ENCODE data around the gene COL5A1.

Gene COL5A1

DNA sequence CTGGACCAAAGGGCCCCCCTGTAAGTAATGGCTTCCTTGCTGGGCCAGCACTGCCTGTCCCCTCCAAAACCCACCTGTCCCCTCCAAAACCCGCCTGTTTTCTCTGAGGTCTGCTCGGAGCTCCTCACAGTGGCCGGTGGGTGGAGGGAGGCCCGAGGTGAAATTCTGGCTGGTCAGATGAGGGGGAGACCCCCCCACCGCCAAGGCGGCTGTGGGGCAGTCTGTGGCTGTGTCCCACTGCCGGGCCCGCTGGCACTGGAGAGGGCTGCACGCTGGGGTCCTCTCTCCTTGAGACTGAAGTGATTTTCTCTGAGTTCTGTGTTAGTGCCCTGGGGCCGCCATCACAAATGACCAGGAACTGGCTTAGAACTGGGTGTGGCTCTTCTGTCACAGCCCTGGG, 155.3 kb downstream of the COL5A1 start:
- no peak for FAIRE-seq

- FAIRE-seq, result no peak
Observed at GRCh38 chr9:134800791-134801339, 159.3 kb downstream of the COL5A1 start.

DNA sequence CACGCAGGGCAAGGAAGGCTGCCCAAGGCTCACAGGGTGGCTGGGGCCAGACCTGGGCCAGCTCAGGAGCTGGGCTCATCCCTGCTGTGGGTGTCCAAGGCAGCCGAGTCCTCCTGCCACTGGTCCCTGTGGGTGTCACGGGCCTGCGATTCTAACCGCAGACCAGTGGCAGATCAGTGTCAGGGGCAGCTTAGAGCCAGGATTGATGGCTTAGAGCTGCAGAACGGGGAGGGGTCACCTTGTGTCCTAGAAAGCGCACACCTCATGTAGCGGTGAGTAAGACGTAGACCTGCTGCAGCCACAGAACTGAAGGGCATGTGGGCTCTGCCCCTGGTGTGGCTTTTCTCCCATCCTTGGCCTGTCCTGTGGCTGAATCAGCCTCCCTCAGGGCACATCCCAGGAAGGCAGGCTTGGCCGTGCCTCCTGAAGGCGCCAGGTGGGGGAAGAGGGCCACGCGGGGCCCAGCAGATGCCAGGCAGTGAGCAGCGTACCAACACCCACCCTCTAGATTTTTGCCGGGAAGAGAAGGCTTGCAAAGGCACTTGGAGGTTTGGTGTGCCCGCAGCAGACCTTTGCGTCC, 160.7 kb downstream of the COL5A1 start:
- no peak for FAIRE-seq

GRCh38 chr9:134804871-134805270, 163.3 kb downstream of the COL5A1 start:
- no peak for FAIRE-seq

- FAIRE-seq, result no peak
Observed at GRCh38 chr9:134807716-134808446, 166.3 kb downstream of the COL5A1 start.

GRCh38 chr9:134808447-134808792, 166.8 kb downstream of the COL5A1 start:
- no peak for FAIRE-seq

DNA sequence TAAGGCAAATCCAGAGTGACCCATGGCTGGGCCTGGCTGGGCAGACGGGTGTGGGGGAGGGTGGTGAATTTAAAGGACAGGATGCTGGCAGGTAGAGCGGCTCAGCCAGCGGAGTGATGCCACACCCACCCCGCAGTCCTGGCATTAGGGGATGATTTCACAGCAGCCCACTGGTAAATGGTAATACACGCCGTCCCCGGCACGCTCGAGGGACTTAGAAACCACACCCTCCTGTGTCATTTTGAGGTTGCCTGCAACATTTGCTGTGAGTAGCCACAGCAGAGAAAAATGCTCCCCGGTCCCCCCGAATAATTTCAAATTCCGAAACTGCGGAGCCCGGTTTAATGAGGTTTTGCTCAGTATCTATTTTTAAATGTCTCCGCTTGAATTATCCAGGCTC, 167.7 kb downstream of the COL5A1 start:
- FAIRE-seq, result no peak

- FAIRE-seq, result no peak
Observed at GRCh38 chr9:134809826-134810225, 168.2 kb downstream of the COL5A1 start.

- no peak for FAIRE-seq
Observed at GRCh38 chr9:134811079-134811672, 169.6 kb downstream of the COL5A1 start.

DNA sequence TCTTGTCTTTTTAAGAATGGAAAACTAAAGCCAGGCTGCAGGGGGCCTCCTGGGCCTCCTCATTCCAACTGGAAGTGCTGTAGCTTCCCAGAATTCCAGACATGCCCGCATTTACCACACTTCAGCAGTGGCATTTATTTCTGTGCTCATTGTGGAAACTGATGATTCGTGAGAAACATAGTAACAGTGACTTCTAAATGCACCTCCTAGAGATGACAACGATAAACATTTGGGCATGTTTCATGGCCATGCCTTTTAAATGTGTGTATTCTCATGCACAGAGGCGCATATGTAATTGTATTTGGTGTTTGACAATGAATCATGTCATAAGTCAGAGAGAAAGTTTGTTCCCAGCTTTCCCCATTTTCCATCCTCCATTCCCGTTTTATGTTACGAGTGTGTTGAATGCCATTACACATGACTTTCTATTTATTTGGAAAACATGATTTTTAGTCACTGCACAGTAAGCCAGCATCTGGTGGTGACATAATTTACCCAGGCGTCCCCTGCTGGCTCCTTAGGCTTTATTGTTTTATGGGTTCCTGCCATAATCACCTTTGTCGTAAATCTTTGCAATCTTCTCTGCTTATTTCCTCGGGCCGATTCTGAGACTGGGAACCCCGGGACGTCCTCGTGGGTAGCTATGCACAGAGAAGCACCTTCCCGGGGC, 170.2 kb downstream of the COL5A1 start:
- no peak for FAIRE-seq

- no peak for FAIRE-seq
Observed at GRCh38 chr9:134812343-134812673, 170.7 kb downstream of the COL5A1 start.

GRCh38 chr9:134813841-134814240, 172.2 kb downstream of the COL5A1 start:
- FAIRE-seq, result no peak

- no peak for FAIRE-seq
Observed at GRCh38 chr9:134814598-134815215, 173.1 kb downstream of the COL5A1 start.

DNA sequence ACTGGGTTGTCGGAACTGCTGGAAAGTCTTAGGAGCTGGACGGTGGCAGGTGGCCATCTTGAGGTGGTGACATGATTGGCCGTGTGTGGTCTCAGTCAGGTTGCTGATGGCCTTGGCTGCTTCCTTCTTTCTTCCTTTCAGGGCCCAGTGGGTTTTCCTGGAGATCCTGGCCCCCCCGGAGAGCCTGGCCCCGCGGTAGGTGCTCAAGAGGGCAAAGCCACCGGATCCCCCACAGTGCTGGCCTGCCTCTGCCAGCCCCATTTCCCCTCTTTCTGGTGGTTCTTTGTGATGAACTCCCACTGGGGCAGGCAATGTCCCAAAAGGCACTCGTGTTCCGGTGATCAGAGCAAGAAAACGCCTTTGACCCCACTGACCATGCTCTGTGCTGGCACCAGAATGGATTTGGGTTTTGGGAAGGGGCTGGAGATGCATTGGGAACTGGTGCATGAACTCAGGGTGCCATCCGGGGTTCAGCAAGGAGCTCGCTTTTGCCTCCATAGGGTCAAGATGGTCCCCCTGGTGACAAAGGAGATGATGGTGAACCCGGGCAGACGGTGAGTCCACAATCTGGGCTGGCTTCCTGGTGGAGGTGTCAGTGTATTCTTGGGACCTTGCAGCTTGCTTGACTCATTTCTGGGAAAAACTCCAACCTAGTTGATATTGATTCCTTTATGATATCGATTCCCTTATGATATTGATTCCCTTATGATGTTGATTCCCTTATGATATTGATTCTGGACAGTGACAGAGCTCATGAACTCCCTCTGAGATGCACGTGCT, 174.0 kb downstream of the COL5A1 start:
- FAIRE-seq, result no peak

DNA sequence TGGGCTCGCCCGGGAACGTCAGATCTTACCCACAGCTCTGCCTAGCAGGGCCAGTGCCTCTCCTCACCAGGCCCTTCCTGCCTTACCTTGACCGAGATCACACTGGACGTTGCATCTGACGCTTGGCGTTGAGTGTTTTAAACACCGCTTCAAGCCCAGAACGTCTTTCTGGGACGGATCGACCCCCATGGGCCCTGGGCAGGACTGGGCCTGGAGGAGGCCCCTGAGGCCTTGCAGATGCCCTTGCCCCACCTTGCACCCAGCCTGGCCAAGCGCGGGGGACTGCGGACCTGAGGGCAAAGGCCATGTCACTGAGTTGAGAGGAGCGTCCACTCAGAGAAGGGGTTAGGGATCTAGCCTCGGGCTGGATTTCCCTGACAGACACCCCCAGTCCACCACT, 174.7 kb downstream of the COL5A1 start:
- FAIRE-seq, result no peak

DNA sequence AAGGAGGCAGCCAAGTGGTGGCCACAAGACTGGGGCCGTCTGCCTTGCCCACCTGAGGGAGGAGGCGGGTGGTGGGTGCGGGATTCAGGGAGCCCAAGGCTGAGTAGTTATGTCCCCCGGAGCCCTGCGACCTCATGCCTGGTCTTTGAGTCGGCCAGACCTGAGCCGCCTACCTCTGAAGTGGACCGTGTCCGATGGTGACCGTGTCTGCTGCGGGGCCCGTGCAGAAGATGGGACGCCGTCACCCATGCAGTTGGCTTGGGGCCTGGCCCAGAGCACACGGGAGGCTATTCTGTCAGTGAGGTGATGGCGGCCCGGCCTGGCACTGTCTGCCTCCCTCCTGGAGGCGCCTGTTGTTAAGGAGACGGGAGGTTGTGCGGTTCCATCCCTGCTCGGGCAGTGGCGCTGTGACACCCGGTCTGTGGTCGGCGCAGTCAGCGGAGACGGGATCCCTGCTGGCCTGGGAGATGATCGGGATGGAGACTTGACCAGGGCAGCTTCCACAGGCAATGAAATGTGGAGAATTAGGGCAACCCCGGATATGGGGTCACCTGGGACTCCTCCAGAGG, 176.5 kb downstream of the COL5A1 start:
- FAIRE-seq, result no peak

DNA sequence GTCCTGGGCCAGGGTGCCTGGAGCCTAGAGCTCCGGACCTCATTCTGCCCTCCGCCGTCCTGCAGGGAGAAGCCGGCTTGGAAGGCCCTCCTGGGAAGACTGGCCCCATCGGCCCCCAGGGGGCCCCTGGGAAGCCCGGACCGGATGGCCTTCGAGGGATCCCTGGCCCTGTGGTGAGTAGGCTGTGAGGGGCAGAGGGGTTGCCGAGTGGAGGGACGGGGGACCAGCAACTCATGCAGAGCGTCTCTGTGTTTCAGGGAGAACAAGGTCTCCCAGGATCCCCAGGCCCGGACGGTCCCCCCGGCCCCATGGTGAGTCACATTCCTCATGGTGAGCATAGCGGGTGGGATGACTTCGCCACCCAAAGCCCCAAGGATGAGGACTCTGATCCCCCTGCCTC, 177.0 kb downstream of the COL5A1 start:
- no peak for FAIRE-seq

GRCh38 chr9:134820901-134821300, 179.3 kb downstream of the COL5A1 start:
- no peak for FAIRE-seq

- FAIRE-seq, result no peak
Observed at GRCh38 chr9:134822541-134822940, 180.9 kb downstream of the COL5A1 start.

GRCh38 chr9:134823623-134824022, 182.0 kb downstream of the COL5A1 start:
- FAIRE-seq, result no peak

- no peak for FAIRE-seq
Observed at GRCh38 chr9:134824583-134824982, 183.0 kb downstream of the COL5A1 start.

DNA sequence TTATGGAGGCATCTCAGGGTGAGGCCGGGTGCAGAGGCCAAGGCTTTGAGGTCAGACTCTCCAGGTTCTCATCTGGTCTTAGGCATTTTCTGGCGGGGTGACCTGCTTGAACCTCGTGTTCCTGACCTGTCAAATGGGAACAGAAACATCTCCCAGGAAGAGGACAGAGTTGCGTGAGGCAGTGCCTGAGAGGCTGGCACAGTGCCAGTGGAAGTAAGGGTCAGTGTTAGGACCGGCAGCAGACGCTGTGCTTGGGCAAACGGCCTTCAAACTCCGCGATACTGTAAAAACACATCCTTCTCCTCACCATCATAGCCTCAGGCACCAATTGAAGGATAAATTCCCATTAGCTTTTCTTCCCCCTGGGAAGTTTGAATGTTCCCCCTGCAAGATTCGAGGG, 183.4 kb downstream of the COL5A1 start:
- no peak for FAIRE-seq

Measured in colon (tissue), 2 donors.